ENCODE measurements around the gene CACNB2.
"Not testable (repeated sequence)": the region's sequence is repeated elsewhere in the genome, so short reads cannot be mapped to it uniquely, and the experiment has no call there.

The CACNB2 gene

GRCh38 chr10:18196806-18197550 lies 56.8 kb downstream of the CACNB2 start:
- no peak for DNase-seq (ENCODE audit: low read depth in 3 of 3, low spot score in 1 of 3)

GRCh38 chr10:18197706-18198105 lies 57.5 kb downstream of the CACNB2 start:
- no peak for DNase-seq (ENCODE audit: low read depth in 3 of 3, low spot score in 1 of 3)

DNA sequence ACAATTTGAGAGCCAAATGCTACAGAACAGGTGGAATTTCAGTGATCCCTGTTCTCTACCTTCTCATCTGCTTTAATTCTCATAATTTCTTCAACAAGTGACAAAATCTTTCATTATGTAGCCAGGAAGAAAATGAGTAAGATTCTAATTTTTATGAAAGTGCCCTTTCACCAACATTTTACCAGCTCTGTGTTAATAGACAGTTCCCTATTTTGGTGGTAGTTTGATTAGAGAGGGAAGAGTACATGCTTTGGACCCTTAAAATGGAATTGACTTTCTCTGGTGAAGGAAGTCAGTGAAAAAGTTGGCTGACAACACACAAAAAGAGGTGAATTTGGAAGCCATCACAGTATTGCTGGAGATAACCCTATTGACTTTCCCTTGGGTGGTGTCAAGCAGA lies 61.7 kb downstream of the CACNB2 start:
- DNase-seq (ENCODE audit: low read depth in 3 of 3, low spot score in 1 of 3) = no peak

DNA sequence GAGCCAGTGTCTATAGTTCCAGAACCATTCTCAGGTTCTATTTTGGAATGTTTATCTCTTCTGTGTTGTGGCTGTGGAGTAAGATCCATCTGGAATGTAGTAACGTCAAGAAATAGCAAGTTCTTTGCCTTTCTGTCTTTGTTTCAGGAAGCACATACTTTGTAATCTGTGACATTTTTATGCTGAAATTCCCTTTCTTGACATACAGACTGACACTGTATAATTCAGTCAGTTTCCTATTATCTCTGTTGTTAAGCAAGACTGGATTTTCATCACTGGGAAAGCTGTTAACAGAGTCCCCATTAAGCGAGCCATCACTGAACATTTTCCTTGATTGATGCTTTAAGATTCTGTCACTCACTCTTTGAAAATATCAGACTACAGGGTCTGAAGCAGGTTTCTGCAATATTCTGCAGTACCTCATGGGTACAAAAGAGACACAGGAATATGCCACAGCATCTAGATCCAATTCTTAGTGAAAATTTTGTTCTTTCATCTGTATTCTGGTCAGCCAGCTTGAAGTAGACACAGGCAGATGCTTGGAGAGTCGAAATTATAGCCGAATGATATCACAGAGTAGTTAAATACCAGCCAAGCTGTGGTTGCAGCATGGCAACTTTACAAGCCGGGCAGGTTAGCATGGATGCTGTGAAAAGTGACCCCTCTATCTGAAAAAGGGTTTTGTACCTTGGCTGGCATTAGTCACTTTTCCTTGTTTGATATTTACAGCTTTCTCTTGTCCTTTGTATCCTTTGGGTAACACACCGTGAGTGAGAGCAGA lies 62.6 kb downstream of the CACNB2 start:
- DNase-seq (ENCODE audit: low read depth in 3 of 3, low spot score in 1 of 3) = no peak

GRCh38 chr10:18203471-18203870 lies 63.2 kb downstream of the CACNB2 start:
- no peak for DNase-seq (ENCODE audit: low read depth in 3 of 3, low spot score in 1 of 3)

DNA sequence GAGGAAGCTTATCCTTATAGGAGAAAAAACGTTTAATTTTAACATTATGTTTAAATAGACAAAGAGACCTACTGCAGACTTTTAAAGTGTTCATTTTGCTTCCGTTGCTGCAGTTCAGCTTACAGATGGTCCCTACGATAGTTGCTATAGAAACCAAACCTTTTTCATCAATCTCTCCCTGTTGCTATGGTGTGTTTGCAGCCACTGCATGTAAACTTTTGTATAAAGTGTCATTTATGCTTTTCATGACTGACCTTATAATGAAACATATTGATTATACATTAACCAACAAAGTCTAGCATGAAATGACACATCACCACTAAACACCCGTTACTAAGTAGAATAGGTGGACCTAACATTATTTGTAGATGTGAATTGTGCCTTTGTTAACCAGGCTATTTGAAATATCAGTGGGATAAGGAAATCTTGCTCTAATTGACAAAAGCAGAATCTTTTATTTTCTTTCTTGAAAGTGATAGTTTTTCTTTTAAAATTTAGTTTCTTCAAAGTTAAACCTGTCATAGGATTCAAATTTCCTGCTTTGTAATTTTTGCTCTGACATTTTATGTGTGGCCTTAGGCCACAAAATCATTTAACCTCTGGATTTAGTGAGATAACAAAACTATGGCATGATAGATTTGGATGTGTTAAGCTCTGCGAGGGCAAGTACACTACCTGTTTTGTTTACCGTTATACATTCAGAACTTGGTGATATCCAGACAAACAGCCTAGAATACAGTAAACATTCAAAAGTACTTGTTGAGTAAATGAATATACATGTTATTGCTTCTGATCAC lies 64.0 kb downstream of the CACNB2 start:
- no peak for DNase-seq (ENCODE audit: low read depth in 3 of 3, low spot score in 1 of 3)

DNA sequence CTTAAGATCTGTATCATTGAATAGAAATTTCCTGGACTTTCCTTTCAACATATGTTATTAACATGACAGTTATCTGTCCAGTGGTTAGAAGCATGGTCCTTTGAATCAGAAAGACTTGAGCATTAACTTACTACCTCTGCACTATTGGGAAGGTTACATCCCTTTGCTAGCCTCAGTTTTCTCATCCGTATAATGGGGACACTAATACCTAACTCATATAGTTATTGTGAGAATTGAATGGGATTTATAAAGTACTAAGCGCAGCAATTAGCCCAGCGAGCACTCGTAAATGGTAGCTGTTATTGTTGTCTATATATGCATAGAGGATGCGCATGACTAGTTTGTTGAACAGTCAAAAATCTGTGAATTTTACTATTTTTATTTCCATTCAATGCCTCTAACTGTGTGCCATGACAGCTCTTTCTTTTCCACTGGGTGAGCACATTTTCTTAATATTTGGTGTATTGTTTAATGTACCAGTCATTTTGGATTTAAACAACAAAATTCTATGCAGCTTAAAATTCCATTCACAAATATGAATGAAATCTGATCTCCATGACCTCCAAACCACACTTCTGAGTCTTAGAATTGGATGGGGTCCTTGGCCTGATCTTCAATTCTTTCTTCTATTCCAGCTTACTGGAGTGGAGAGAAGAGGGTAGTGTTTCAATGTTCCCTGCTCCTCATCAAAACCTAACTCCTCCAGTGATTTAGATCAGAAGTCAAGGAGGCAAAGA lies 65.0 kb downstream of the CACNB2 start:
- DNase-seq (ENCODE audit: low read depth in 3 of 3, low spot score in 1 of 3) = no peak

DNA sequence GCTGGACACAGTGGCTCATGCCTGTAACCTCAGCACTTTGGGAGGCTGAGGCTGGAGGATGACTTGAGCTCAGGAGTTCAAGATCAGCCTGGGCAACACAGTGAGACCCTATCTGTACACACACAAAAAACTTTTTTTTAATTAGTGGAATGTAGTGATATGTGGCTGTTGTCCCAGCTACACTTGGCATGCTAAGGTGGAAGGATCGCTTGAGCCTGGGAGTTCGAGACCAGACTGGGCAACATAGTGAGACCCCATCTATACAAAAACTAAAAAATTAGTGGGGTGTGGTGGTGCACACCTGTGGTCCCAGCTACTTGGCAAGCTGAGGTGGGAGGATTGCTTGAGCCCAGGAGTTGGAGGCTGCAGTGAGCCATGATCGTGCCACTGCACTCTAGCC lies 68.0 kb downstream of the CACNB2 start:
- DNase-seq (ENCODE audit: low read depth in 3 of 3, low spot score in 1 of 3) = not testable (repeated sequence)

GRCh38 chr10:18209241-18209640 lies 69.0 kb downstream of the CACNB2 start:
- DNase-seq (ENCODE audit: low read depth in 3 of 3, low spot score in 1 of 3) = no peak

DNA sequence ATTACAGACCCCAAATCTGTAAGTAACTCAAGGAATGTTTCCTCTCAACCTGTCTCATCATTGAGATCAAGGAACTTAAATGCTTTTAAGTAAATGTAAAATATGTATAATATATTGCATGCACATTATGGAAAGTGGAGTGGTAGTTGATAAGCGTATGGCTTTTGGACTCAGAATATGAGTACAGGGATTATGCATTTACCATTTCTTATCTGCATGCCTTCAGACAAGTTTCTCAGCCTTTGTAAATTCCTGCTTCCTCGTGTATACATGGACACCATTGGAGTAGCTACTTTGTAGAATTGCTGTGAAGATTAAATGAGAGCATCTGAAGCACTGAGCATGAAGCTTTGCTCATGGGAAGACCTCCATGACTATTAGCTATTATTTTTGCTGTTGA lies 70.5 kb downstream of the CACNB2 start:
- no peak for DNase-seq (ENCODE audit: low read depth in 3 of 3, low spot score in 1 of 3)

DNA sequence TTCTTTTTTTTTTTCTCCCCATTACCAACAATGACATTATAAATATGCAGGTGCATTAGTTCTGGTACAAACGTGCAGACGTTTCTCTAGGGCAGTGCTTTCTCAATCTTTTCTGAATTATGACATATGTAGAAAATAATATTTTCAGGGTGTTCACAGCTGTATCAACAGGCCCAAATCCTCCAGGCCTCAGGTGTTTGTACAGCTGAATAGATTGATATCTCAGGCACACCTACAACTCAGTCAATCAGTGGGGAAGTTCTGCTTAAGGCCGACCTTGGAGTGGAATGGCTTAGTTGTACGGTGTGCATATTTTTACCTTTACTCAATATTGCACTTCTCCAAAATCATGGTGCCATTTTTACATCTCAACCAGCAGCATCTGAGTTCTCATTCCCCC lies 71.6 kb downstream of the CACNB2 start:
- DNase-seq (ENCODE audit: low read depth in 3 of 3, low spot score in 1 of 3) = no peak

DNA sequence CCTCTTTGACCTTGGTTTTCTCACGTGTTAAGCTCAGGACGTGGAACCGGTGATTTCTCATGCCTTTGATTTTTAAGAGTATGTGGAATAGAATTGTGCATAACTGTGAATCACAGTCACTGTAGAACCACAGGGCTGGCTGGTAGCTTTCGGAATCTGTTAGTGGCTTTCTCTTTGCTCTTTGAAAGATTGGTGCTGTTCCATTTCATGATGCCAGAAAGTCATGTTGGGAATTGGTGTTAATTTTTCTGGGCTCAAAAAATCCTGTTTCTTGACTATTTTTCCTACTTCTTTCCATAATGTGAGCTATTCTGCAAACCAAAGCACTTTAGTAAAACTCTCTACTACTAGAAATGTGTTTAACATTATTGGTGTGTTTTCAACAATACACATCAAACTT lies 73.0 kb downstream of the CACNB2 start:
- no peak for DNase-seq (ENCODE audit: low read depth in 3 of 3, low spot score in 1 of 3)

DNA sequence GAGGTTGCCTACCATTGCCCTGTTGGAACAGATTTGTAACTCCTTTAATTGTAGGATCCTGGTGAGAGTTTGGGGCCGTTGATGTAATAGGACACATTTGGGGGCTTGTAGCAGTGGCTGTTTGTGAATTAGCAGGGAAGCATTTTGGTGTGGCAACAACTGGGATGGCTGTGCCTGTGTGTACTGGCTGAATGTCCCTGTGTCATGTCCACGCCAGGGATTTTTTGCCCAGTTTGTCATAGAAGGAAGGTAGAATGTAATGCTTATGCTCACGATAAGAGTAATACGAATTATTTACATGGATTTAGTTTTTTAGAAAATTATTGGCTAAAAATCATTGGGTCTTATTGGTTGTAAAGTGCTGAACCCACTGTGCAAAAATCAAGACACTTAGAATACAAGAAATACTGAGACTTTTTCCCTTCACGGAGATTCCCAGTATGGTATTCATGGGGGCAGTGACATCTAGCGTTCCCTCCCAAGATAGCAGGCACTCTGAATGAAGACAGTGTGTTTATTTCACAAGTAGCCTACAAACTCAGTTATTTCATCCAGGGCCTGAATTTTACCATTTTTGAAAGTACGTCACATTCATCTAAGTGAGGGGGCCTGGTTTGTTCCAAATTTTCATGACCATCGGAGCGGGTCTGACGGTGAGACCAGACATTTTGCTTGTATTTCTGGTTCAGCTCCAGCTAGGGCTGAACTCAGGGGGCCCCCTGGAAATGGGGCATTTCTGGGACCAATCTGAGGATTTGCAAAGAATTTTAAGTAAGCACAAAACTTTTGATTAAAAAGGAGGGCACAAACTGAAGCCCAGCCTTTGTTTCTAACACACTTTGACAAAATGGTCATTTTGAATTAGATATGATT lies 74.7 kb downstream of the CACNB2 start:
- no peak for DNase-seq (ENCODE audit: low read depth in 3 of 3, low spot score in 1 of 3)

DNA sequence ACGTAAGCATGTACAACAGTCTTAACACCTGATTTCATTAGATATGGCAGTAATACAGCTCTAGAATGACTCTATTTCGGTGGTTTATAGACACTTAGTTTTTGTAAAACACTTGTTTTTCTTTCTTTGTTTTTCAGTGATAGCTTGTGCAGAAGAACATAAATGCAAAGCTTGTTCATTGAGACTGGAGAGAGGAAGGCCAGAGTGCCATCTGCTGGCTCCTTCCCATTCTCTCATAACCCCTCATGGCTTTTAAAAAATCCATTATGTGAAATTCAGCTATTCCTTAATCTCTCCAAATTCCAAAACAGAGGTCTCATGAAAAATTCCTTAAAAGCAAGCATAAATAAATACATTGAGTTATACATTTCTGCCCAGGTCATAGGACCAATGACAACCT lies 76.3 kb downstream of the CACNB2 start:
- no peak for DNase-seq (ENCODE audit: low read depth in 3 of 3, low spot score in 1 of 3)

DNA sequence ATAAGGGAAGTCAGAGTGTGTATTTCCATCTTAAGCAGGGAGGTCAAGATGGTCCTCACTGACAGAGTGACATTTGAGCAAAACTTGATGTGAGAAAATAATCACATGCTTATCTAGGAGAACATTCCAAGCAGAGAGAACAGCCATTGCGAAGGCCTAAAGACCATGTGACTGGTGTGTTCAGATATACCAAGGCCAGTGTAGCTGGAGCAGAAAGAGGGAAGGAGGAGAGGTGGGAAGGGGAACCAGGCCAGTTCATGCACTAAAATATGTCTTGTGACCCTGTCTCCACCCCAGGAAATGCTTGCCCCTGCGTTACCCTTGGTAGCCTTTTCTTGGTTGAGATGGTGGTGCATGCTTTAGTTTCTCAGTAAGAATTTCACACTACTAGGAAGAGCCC lies 77.4 kb downstream of the CACNB2 start:
- no peak for DNase-seq (ENCODE audit: low read depth in 3 of 3, low spot score in 1 of 3)

DNA sequence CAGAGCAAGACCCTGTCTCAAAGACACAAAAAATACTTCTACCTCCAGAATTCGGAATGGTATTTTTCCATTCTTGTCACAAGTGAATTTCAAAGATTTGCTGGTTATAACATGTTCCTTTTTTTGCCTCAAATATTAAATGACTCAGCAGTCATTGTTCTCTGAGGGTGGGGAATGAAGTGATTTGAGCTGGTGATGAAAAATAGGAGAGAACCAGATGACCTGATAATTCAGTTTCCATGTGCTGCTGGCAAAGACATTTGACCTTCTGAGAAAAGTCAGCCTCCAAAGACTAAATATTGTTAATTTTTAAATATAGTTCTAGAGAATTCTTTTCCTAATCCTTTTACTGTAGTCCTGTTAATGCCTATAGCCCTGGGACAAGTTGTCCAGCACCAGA lies 78.9 kb downstream of the CACNB2 start:
- DNase-seq (ENCODE audit: low read depth in 3 of 3, low spot score in 1 of 3) = no peak

DNA sequence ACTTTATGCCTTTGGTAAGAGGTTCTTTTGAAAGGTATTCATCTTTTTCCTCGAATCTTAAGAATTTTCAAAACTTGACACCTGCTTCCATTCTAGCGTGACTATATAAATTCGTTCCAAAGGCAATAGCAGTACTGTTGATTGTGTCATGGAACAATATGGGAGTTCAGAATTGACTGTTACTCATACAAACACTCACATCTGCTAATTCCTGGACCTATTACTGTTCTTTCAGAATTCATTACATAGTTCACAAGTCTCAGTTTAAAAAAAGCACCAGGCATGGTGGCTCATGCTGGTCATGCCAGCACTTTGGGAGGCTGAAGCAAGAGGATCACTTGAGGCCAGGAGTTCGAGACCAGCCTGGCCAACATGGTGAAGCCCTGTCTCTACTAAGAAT lies 80.9 kb downstream of the CACNB2 start:
- DNase-seq (ENCODE audit: low read depth in 3 of 3, low spot score in 1 of 3) = no peak

GRCh38 chr10:18221882-18222281 lies 81.7 kb downstream of the CACNB2 start:
- DNase-seq (ENCODE audit: low read depth in 3 of 3, low spot score in 1 of 3) = no peak

GRCh38 chr10:18222866-18223265 lies 82.6 kb downstream of the CACNB2 start:
- DNase-seq (ENCODE audit: low read depth in 3 of 3, low spot score in 1 of 3) = no peak

- no peak for DNase-seq (ENCODE audit: low read depth in 3 of 3, low spot score in 1 of 3)
Measured at GRCh38 chr10:18223898-18224297, 83.7 kb downstream of the CACNB2 start.
